Measurements from ENCODE around the gene C19orf53.

DNA sequence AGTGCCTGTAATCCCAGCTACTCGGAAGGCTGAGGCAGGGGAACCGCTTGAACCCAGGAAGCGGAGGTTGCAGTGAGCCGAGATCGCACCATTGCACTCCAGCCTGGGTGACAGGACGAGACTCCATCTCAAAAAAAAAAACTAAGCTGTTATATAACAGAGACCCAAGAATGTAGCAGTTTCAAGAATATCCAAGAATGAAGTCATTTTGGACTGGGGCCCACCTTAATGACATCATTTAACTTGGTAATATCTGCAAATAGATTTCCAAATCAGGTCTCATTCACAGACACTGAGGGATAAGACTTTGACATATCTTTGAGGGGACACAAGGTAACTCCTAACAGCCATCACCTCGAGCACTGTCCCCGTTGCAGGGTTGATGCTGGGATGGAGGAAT lies 46.5 kb upstream of the C19orf53 start:
- TF ChIP-seq, protein P1, sequence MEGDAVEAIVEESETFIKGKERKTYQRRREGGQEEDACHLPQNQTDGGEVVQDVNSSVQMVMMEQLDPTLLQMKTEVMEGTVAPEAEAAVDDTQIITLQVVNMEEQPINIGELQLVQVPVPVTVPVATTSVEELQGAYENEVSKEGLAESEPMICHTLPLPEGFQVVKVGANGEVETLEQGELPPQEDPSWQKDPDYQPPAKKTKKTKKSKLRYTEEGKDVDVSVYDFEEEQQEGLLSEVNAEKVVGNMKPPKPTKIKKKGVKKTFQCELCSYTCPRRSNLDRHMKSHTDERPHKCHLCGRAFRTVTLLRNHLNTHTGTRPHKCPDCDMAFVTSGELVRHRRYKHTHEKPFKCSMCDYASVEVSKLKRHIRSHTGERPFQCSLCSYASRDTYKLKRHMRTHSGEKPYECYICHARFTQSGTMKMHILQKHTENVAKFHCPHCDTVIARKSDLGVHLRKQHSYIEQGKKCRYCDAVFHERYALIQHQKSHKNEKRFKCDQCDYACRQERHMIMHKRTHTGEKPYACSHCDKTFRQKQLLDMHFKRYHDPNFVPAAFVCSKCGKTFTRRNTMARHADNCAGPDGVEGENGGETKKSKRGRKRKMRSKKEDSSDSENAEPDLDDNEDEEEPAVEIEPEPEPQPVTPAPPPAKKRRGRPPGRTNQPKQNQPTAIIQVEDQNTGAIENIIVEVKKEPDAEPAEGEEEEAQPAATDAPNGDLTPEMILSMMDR (IDR thresholded peaks at IDR 0.05), result no peak
- TF ChIP-seq POLR2A (IDR thresholded peaks at IDR 0.05), result no peak
